Measurements from ENCODE around the gene RASSF3.

RASSF3 gene

GRCh38 chr12:64736771-64737170, 126.5 kb downstream of the RASSF3 start:
- no peak for DNase-seq

GRCh38 chr12:64737539-64737938, 127.2 kb downstream of the RASSF3 start:
- DNase-seq: peak in 1 of 2 experiments; percentile 30

GRCh38 chr12:64739778-64740177, 129.5 kb downstream of the RASSF3 start:
- DNase-seq: no peak

GRCh38 chr12:64740646-64741045, 130.4 kb downstream of the RASSF3 start:
- no peak for DNase-seq

GRCh38 chr12:64742416-64742815, 132.1 kb downstream of the RASSF3 start:
- no peak for DNase-seq

- no peak for DNase-seq
Measured at GRCh38 chr12:64743206-64743605, 132.9 kb downstream of the RASSF3 start.

GRCh38 chr12:64744422-64745258, 134.3 kb downstream of the RASSF3 start:
- DNase-seq: no peak

- DNase-seq: no peak
Measured at GRCh38 chr12:64745259-64745807, 135.0 kb downstream of the RASSF3 start.

- DNase-seq: no peak
Measured at GRCh38 chr12:64745980-64746379, 135.7 kb downstream of the RASSF3 start.

GRCh38 chr12:64746663-64747062, 136.4 kb downstream of the RASSF3 start:
- no peak for DNase-seq

Data from SHP77 (cell line).